DOHH2 (cell line): ENCODE results near the gene KRTAP5-3.

Experiments
- EZH2phosphoT487 ChIP-seq: fragments of 200-600 bp; sonication (generic); IDR thresholded peaks from 2 replicates; pipeline ENCODE4 v1.6.1; 2017; ENCODE audit warnings: borderline replicate concordance, mild to moderate bottlenecking, antibody characterized with exemption, low read length, moderate library complexity, mixed read lengths
- TF ChIP-seq, protein P1 (sequence below): fragments of 200-600 bp; sonication (generic); IDR thresholded peaks from one replicate; pipeline ENCODE4 v1.5.1; 2014; ENCODE audit warnings: antibody characterized with exemption, mild to moderate bottlenecking, low read depth, low read length; ENCODE audit not compliant: poor library complexity, severe bottlenecking

DNA sequence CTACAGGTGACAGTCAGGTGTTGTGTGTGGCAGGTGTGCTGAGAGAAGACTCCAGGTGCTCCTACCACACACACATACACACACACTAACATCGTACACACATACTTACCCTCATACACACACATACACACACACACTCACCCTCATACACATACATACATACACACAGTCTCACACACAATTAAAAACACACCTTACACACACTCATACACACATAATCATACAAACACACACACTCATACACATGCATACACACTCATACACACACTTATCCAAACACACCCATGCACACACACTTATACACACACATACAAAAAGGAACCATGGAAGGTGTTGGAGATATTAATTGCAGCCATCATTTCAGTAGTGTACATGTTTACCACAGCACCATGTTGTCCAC lies 4.6 kb downstream of the KRTAP5-3 start:
- TF ChIP-seq, protein P1, sequence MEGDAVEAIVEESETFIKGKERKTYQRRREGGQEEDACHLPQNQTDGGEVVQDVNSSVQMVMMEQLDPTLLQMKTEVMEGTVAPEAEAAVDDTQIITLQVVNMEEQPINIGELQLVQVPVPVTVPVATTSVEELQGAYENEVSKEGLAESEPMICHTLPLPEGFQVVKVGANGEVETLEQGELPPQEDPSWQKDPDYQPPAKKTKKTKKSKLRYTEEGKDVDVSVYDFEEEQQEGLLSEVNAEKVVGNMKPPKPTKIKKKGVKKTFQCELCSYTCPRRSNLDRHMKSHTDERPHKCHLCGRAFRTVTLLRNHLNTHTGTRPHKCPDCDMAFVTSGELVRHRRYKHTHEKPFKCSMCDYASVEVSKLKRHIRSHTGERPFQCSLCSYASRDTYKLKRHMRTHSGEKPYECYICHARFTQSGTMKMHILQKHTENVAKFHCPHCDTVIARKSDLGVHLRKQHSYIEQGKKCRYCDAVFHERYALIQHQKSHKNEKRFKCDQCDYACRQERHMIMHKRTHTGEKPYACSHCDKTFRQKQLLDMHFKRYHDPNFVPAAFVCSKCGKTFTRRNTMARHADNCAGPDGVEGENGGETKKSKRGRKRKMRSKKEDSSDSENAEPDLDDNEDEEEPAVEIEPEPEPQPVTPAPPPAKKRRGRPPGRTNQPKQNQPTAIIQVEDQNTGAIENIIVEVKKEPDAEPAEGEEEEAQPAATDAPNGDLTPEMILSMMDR, result no peak
- no peak for TF ChIP-seq EZH2phosphoT487
